Prostate gland (tissue), 2 donors: ENCODE results near the gene PIGT. TPM values are rescaled to one million over a fixed set of nuclear protein-coding genes. Genes with fewer than 3 reads are reported as not detected.

Experiments
- DNase-seq: peaks from one replicate; pipeline ENCODE4 v3.0.0-alpha.2; 2019; ENCODE audit warnings: low spot score
- H3K27ac ChIP-seq, 2 donors: fragments of 200-600 bp; sonication (generic); 2 replicates each; pipeline ENCODE4 v1.5.1; 2017 to 2019
- H3K27me3 ChIP-seq: fragments of 200-600 bp; sonication (generic); replicated peaks from 2 replicates; pipeline ENCODE4 v1.5.1; 2019; ENCODE audit not compliant: insufficient read depth
- H3K36me3 ChIP-seq, 2 donors: fragments of 200-600 bp; sonication (generic); 1 replicate in 1 of 2; 2 replicates in 1 of 2; pipeline versions ENCODE4 v1.5.1 to v1.8.1; 2017 to 2019
- H3K4me1 ChIP-seq: fragments of 200-600 bp; sonication (generic); replicated peaks from 2 replicates; pipeline ENCODE4 v1.5.1; 2019
- H3K4me3 ChIP-seq, 2 donors: fragments of 200-600 bp; sonication (generic); 2 replicates each; pipeline ENCODE4 v1.5.1; 2017 to 2019
- H3K9me3 ChIP-seq: fragments of 200-600 bp; sonication (generic); 2 replicates; pipeline ENCODE4 v1.5.1; 2017
- POLR2A ChIP-seq: fragments of 450-650 bp; IDR thresholded peaks from one replicate; pipeline ENCODE4 v1.6.1; 2016; ENCODE audit warnings: antibody characterized with exemption, mild to moderate bottlenecking
- POLR2AphosphoS5 ChIP-seq: sonication (generic); formaldehyde crosslinking; IDR thresholded peaks from one replicate; pipeline ENCODE4 v1.6.1; 2017; ENCODE audit warnings: antibody characterized with exemption
- WGBS: methylation state at CpG from one replicate; pipeline ENCODE4 v1.1.5; 2018; 5-methylcytosine and 5-hydroxymethylcytosine counted together
- intact Hi-C: fragments of 100-400 bp; cut with DNase I; formaldehyde crosslinking; loops from one replicate; pipeline ENCODE4 v1.14.2; 2022
- total RNA-seq, 2 donors: library from RNA; depleted of rRNA; stranded (reverse); fragments of >200 nt; gene quantifications; one replicate each; pipeline ENCODE4 v1.1.0, GENCODE V29; 2016
- TF ChIP-seq, protein P1 (sequence below), 4 experiments: fragments of 200-600 bp in 2 of 4; fragments of 450-650 bp in 2 of 4; sonication (generic) in 2 of 4; IDR thresholded peaks; 1 replicate in 3 of 4; 2 replicates in 1 of 4; pipeline ENCODE4 v1.5.1; 2016 to 2019; ENCODE audit warnings: antibody characterized with exemption in 4 of 4, mild to moderate bottlenecking in 2 of 4, moderate library complexity in 2 of 4

The PIGT gene
- total RNA-seq, 2 donors from 2014 or later, result 91.8 to 136 TPM

DNA sequence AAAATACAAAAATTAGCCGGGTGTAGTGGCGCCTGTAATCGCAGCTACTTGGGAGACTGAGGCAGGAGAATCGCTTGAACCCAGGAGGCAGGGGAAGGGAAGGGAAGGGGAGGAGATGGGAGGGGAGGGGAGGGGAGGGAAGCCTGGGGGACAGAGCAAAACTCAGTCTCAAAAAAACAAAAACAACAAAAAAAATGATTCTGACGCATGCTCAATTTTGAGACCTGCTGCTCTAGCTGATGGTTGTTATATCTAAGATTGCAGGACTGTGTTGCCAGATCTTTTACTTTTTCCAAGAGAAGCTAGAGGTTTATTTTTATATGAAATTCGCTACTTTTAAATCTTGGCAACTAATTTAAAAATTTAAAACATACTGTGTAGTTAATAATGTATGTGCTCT is 51.2 kb downstream of the PIGT start:
- Histone ChIP-seq H3K9me3 (no peaks in the 10 kb centered on the region), H3K36me3 (no peaks in the 10 kb centered on the region), H3K27ac (no peak overlapping the region), H3K4me3 (no peak overlapping the region), H3K27me3 (no peaks in the 10 kb centered on the region), H3K4me1 (peaks cover 8% of the 10 kb centered on the region)
- intact Hi-C loops, result no loop called here
- no peak for DNase-seq
- no peak for TF ChIP-seq POLR2A
- TF ChIP-seq POLR2AphosphoS5, result no peak
- TF ChIP-seq, protein P1, sequence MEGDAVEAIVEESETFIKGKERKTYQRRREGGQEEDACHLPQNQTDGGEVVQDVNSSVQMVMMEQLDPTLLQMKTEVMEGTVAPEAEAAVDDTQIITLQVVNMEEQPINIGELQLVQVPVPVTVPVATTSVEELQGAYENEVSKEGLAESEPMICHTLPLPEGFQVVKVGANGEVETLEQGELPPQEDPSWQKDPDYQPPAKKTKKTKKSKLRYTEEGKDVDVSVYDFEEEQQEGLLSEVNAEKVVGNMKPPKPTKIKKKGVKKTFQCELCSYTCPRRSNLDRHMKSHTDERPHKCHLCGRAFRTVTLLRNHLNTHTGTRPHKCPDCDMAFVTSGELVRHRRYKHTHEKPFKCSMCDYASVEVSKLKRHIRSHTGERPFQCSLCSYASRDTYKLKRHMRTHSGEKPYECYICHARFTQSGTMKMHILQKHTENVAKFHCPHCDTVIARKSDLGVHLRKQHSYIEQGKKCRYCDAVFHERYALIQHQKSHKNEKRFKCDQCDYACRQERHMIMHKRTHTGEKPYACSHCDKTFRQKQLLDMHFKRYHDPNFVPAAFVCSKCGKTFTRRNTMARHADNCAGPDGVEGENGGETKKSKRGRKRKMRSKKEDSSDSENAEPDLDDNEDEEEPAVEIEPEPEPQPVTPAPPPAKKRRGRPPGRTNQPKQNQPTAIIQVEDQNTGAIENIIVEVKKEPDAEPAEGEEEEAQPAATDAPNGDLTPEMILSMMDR (IDR thresholded peaks at IDR 0.05), result no peak
- WGBS, result 91% methylated on average over 6 of the region's 6 CpGs

DNA sequence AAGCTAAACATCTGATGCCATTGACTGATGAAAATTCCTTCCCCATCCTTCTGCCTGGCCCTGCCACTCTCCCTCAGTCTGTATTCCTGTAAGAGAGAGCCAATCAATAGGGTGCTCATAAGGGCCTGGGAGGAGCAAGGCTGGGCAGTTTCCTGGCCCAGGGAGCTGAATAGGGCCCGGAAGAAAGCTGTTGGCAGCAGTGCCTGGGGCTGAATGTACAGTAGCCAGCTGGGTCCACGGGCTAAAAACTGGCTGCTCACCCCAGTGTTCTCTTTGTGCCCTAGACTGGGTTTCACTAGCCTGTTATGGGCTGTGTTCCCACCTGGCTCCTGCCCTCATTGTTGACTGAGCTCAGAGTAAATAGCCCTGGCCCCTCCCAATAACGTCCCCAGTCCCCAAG is 51.9 kb downstream of the PIGT start:
- Histone ChIP-seq H3K4me3 (no peak overlapping the region), H3K36me3 (no peaks in the 10 kb centered on the region), H3K27me3 (no peaks in the 10 kb centered on the region), H3K27ac (peak overlapping the region; percentile 35 to 73), H3K4me1 (peaks cover 8% of the 10 kb centered on the region), H3K9me3 (no peaks in the 10 kb centered on the region)
- TF ChIP-seq POLR2A (no peak), POLR2AphosphoS5 (no peak)
- TF ChIP-seq, protein P1 (IDR thresholded peaks at IDR 0.05), result no peak
- intact Hi-C loops, result no loop called here
- WGBS, result 16% methylated on average over 3 of the region's 3 CpGs
- peak; percentile 28 for DNase-seq

DNA sequence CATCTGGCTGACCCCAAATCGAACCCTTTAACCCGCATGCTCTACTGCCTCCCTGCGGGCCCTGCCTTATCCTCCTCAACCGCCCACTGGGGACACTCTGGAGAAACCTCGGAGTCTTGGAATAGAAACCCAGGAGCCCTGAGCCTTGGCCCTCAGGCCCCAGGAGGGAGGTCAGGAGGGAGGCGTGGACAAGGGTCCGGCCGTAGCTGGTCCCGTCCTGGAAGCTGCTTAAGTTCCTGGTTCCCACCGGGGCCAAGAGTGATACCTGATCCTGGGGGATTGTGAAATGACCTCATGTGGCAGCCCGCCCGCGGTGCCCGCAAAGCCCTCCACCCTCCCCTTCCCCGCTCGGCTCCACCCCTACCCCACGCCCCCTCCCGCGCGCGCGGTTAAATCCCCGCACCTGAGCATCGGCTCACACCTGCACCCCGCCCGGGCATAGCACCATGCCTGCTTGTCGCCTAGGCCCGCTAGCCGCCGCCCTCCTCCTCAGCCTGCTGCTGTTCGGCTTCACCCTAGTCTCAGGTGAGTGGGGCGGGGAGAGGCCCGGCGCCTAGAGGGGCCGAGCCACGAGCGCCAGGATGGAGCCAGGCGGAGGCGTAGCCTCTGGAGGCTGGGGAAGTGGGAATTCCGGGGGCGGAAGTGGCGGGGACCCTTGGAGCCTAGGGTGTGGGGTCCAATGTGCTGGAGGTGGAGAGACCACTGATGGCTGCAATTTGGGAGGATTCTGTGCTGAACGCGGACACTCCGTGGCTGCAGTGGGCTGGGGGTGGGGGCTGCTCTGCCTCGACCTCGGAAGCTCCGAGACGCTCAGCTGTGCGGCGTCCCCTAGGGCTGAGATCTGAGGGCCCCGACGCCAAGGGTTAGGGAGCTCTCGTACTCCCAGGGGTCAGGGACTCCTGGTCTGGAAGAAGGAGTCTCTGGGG is 53.7 kb downstream of the PIGT start, which contains the start of gene WFDC2:
WFDC2 (plus strand) TSS at position 418 of the 926 bp plus-strand sequence; CDS start at position 447, 29 bp downstream.
- 5% methylated on average over 52 of the region's 54 CpGs for WGBS
- Histone ChIP-seq H3K4me3 (peak within 1 kb of the TSS; percentile 35 to 38), H3K27me3 (no peaks in the 10 kb centered on the region), H3K27ac (peak within 1 kb of the TSS; percentile 67 to 73), H3K4me1 (peaks cover 8% of the 10 kb centered on the region), H3K36me3 (no peaks in the 10 kb centered on the region), H3K9me3 (no peaks in the 10 kb centered on the region)
- intact Hi-C loops, result no loop called here
- TF ChIP-seq, protein P1 (IDR thresholded peaks at IDR 0.05), result peak in 1 of 4 experiments; percentile 26
- TF ChIP-seq POLR2AphosphoS5, result peak; percentile 49
- TF ChIP-seq POLR2A, result peak; percentile 21
- DNase-seq, result peak; percentile 64

DNA sequence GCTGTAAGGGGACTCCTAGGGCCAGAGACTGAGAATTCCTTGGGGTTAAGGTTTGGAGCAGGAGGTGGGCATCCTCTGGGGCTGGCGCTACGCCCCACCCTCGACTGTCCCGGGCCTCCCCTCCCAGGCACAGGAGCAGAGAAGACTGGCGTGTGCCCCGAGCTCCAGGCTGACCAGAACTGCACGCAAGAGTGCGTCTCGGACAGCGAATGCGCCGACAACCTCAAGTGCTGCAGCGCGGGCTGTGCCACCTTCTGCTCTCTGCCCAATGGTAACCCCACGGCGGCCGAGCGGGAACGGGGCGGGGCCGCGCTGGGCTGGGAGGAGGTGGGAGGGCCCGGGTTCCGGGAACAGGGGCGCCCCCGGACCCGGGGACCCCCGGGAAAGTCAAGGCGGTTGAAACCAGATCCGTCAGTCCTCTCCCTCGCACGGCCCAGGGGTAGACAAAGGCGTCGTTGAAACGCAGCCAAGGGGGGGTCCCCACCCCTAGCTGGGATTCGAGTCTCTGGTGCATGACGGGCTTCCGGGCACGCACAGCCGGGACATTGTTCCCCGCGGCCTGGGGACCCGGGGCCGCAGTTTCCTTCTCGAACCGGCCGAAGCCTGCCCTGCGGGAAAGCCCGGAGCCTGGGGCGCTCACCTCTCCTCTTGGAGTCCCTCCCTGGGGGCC is 54.5 kb downstream of the PIGT start:
- no peaks in the 10 kb centered on the region for H3K9me3 ChIP-seq
- H3K27ac ChIP-seq, result peak overlapping the region; percentile 67 to 73
- TF ChIP-seq, protein P1 (IDR thresholded peaks at IDR 0.05), result no peak
- peak; percentile 75 for TF ChIP-seq POLR2A
- no peaks in the 10 kb centered on the region for H3K27me3 ChIP-seq
- H3K4me3 ChIP-seq, result peak overlapping the region; percentile 35 to 38
- H3K36me3 ChIP-seq, result no peaks in the 10 kb centered on the region
- intact Hi-C loops, result no loop called here
- WGBS, result 1% methylated on average over 34 of the region's 50 CpGs
- DNase-seq, result peak; percentile 54
- H3K4me1 ChIP-seq, result peaks cover 8% of the 10 kb centered on the region
